Pons (tissue), 1 donor: ENCODE data around the gene LILRB1.
"Not testable (repeated sequence)": the region's sequence is repeated elsewhere in the genome, so short reads cannot be mapped to it uniquely, and the experiment has no call there.

Experiments used
- DNase-seq: peaks from one replicate; pipeline ENCODE4 v3.0.0-alpha.2; 2016; ENCODE audit warnings: low spot score

LILRB1 gene

GRCh38 chr19:54624934-54625730, 5.2 kb upstream of the LILRB1 start:
- not testable (repeated sequence) for DNase-seq

DNA sequence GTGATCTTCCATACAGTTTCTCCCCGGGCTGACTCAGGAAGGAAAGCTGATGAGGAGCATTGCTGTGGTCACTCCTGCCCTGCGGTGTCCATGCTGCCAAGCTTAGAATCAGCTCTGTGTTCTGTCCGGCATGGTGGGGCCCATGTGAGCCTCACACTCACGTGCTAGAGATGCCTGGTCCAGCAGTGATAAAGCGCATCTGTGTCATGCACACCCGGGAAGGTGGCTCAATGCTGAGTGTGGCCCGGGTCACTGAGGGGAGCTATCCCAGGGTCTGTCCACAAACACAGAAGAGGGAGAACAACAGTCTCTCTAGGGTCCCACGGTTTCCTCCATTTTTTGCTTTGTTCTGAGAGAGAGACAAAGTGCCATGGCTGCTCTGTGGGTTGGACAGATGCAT, 3.5 kb upstream of the LILRB1 start:
- DNase-seq: no peak

DNA sequence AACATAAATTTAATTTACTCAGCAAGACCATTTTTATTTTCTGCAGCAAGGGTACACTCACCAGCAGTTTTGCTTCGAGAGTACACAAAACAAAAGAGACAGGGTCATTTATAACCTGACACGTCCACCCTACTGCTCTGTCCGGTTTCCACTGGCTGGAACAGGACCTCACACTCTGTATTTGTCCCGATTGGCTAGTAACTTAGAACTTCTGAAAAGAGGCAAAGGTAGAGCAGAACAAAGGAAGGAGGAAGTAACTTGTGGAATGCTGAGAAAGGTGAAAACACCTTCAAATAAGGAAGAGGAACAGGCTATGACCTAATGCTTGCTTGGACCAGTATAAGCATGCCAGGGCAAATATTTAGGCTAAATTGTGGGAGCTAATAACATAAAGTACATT, 2.4 kb upstream of the LILRB1 start:
- DNase-seq: not testable (repeated sequence)

DNA sequence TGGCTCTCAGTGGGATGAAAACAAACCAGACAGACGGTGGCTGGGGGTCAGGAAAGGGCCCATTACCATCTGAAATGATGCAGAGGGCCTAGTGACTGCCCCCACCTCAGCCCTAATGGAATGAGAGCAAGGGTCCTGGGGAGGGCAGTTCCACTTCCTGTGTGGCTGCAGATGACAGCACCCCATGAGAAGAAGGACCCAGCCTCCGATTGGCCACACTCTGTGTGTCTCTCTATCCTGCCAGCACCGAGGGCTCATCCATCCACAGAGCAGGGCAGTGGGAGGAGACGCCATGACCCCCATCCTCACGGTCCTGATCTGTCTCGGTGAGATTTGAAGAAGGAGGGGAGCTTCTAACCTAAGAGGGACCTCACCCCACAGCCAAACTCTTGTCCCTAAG, 498 bp downstream of the LILRB1 start:
- DNase-seq: no peak

DNA sequence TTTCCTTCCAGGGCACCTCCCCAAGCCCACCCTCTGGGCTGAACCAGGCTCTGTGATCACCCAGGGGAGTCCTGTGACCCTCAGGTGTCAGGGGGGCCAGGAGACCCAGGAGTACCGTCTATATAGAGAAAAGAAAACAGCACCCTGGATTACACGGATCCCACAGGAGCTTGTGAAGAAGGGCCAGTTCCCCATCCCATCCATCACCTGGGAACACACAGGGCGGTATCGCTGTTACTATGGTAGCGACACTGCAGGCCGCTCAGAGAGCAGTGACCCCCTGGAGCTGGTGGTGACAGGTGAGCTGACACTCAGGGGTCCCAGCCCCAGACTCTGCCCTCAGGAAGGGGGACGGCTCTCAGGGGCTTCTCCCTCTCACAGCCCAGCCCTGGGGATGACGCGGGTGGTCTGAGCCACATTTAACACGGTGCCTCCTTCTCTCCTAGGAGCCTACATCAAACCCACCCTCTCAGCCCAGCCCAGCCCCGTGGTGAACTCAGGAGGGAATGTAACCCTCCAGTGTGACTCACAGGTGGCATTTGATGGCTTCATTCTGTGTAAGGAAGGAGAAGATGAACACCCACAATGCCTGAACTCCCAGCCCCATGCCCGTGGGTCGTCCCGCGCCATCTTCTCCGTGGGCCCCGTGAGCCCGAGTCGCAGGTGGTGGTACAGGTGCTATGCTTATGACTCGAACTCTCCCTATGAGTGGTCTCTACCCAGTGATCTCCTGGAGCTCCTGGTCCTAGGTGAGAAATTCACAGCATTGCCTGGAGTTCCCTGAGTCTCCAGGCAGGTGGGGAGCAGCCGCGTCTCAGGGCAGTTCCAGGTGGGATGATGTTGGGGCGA, 1.4 kb downstream of the LILRB1 start:
- DNase-seq: not testable (repeated sequence)

GRCh38 chr19:54632517-54632916, 2.2 kb downstream of the LILRB1 start:
- not testable (repeated sequence) for DNase-seq

- no peak for DNase-seq
Measured at GRCh38 chr19:54633401-54633800, 3.1 kb downstream of the LILRB1 start.

DNA sequence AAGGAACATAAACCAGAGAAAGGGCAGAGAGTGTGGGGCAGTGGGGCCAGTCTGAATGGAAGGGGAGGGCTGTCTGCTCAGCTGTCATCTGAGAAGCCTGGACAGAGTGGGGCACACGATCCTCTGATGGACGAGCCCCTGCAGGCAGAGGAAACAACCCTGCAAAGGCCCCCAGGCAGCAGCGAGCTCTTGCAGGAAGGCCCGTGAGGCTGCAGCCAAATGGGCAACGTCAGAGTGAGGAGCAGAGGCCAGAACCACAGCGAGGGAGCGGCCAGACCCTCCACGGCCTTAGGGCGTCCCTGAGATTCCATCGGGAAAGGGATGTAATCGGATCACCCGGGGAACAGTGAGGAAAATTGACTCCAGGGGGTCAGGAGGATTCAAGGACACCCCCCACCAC, 5.8 kb downstream of the LILRB1 start:
- DNase-seq: not testable (repeated sequence)

GRCh38 chr19:54638683-54639082, 8.4 kb downstream of the LILRB1 start:
- no peak for DNase-seq

DNA sequence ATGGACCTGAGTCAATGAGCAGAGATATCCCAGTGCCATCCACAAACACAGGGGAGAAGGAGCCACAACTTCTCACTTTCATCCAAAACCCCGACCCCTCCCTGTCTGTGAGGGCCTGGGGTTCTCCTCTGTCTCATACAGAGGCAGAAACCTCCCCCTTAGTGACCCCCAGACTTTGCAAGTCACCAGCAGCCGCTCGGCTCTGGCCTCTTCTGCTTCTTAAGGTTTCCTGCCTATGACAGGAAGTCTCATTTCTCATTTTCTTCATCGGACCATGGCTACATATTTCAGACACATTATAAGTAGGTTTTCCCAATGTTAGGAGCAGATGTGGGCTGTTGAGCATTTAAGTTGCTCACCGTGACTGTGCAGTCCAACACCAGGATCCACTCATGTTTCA, 12.7 kb downstream of the LILRB1 start:
- not testable (repeated sequence) for DNase-seq

DNA sequence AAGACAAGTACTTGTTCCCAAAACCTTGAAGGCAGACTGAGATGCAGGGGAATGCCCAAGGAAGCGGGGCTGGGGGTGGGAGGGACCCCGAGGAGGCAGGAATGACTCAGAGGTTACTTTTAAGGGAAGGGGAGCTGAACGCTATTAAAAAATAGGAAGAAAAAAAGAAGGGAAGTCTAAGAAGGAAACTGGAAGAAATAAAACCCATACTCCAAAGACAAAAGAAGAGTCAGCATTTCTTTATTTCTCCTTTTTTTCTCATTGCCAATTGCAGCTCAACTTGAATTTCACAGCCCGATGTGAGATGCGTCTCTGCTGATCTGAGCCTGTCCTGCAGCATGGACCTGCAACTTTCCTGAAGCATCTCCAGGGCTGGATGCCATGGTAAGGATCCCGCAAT, 13.3 kb downstream of the LILRB1 start:
- peak; percentile 24 for DNase-seq

DNA sequence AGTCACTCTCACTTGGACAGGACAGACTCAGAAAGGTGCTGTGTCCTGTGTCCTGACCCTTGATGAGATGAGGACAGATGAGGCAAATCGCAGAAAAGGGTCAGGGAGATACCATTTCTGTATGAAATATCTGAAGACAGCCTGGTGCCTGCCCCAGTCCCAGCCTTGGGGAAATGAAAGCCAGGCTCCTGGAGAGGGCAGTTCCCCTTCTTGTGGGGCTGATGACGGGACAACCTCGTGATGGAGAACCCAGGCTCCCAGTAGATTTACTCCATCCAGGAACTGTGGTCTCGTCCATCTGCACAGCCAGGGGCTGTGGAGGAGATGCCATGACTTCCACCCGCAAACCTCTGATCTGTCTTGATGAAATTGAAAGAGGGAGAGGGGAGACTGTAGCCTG, 13.8 kb downstream of the LILRB1 start:
- peak; percentile 58 for DNase-seq

DNA sequence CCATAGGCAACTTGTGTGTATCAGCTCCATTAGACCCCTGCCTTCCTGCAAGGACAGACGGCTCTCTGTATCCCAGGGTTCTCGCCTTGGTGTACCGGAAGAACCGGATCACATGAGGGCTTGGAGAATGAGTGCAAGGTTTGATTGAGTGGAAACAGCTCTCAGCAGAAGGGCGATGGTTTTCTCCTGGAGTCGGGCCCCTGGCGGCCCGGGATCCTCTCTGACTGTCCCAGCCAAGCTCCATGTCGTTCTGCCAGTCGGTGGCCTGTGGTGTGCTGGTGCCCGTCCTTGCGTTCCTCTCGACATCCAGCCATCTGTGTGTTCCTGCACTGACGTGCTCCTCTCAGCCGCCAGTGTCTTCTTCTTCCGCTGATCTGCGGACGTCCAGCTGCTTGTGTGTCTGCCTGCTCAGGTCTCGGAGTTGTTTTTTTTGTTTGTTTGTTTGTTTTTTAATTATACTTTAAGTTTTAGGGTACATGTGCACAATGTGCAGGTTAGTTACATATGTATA, 16.1 kb downstream of the LILRB1 start:
- DNase-seq: no peak

DNA sequence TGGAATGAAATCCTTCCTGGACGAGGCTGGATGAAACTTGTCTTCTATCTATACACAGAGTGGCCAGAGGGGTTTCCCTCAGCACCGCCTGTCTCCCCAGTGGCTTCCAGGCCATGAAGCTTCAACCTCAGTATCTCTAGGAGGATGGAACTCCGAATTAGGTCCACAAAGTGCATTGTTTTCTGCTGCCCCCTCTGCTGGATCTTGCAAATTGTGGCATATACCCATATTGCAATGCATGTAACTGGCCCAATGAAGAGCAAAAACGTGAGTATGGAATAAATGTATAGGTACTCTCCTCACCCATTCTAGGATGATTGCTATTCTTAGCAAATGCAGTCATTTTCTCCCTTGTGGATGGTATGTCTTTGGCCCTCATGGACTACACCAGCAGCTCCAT, 17.8 kb downstream of the LILRB1 start:
- no peak for DNase-seq

DNA sequence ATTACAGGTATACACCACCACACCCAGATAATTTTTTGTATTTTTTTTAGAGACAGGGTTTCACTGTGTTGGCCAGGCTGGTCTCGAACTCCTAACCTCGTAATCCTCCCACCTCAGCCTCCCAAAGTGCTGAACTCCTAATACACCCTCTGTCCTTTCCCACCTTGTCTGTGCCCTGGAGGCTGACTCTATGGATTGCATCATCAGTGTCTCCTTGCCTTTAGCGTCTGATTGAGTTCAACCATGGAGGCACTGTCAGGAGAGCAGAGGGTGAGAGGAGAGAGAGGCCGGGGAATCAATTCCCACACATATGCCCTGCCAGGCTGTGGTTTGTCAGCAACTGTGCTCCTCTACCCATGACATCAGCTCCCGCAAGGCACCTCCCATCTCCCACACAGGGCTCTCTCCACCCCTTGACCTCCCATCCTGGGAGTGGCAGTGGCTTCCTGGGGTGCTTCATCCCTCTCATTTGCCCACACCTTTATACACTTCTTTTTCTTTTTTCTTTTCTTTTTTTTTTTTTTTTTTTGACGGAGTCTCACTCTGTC, 19.9 kb downstream of the LILRB1 start:
- no peak for DNase-seq

DNA sequence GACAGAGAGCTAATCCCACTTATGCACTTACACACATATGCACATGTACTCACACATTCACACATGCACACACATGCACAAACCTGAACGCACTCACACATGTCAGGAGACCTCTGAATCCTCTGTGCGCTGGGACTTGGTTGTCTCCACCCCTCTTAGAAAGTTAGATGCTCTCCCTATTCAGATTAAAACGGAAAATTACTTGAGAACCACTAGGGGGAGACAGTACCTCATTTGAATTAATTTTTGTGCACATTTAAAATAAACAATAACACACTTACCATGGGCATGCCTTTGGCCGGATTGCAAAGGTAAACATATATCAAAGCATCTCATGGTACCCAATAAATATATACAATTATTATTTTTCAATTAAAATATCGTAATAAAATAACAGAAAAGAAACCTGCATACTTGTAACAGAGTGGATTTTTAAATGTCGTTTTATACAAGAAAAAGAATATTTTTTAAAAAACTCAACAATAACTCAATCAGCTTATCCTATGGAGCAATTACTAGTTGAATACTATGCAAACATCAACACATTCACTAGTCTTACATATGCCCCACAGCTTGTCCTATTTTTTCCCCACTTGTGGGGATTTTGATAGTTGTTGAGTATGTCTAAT, 23.0 kb downstream of the LILRB1 start:
- peak; percentile 34 for DNase-seq

GRCh38 chr19:54654447-54655321, 24.4 kb downstream of the LILRB1 start:
- DNase-seq: no peak

DNA sequence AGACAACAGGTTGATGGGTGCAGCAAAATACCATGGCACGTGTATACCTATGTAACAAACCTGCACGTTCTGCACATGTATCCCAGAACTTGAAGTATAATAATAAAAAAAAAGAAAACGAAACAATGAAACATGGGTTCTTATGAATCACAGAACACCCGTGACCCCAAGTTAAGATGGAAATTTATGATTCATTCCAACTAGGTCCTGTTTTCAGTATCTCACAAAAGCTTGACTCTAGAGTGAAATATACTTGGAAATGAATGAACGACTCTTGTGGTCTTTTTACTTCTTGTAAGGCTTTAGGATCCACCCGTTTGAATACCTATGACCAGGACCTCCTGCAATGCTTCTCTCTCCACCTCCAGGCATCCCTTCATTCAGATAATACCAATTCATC, 29.0 kb downstream of the LILRB1 start:
- no peak for DNase-seq

DNA sequence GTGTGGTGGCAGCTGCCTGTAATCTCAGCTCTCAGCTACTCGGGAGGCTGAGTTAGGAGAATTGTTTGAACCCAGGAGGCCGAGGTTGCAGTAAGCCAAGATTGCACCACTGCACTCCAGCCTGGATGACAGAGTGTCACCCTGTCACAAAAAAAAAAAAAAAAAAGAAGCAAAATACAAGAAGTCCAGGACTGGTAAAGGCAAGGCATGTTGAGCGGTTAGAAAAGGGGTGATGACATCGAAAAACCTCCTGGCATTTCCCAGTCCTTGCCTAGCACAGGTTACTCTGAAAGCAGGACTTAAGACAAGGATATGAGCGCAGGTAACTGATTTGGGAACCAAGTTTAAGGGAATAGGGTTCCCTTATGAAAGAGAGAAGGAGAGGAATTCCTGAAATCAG, 30.0 kb downstream of the LILRB1 start:
- DNase-seq: no peak

GRCh38 chr19:54660964-54661363, 30.7 kb downstream of the LILRB1 start:
- peak; percentile 72 for DNase-seq

GRCh38 chr19:54661846-54662481, 31.7 kb downstream of the LILRB1 start:
- DNase-seq: no peak
